Ureter (tissue), 1 donor: Measurements from ENCODE around the gene UCHL1. TPM values are rescaled to one million over a fixed set of nuclear protein-coding genes. Genes with fewer than 3 reads are reported as not detected.
"Not testable (repeated sequence)": the region's sequence is repeated elsewhere in the genome, so short reads cannot be mapped to it uniquely, and the experiment has no call there.

Experiments
- DNase-seq: peaks from one replicate; pipeline ENCODE4 v3.0.0-alpha.2; 2020; ENCODE audit warnings: low spot score
- total RNA-seq: library from RNA; stranded (reverse); gene quantifications from one replicate; pipeline ENCODE4 v1.2.4, GENCODE V29; 2023
- donor health status: DM: yes; HTN: yes; CAD: no.

UCHL1 gene
- total RNA-seq, 1 donor from 2014 or later, result 8.6 TPM

GRCh38 chr4:41290479-41290878, 33.8 kb downstream of the UCHL1 start:
- no peak for DNase-seq

- DNase-seq, result no peak
These were observed 37.8 kb downstream of the UCHL1 start for GRCh38 chr4:41294445-41295062.

- DNase-seq, result no peak
These were observed 40.3 kb downstream of the UCHL1 start for GRCh38 chr4:41296995-41297394.

- no peak for DNase-seq
These were observed 41.1 kb downstream of the UCHL1 start for GRCh38 chr4:41297832-41298231.

- DNase-seq, result no peak
These were observed 42.8 kb downstream of the UCHL1 start for GRCh38 chr4:41299486-41299885.

GRCh38 chr4:41301137-41301536, 44.4 kb downstream of the UCHL1 start:
- DNase-seq, result no peak

GRCh38 chr4:41303372-41304118, 46.8 kb downstream of the UCHL1 start:
- DNase-seq, result no peak

- DNase-seq, result no peak
These were observed 47.5 kb downstream of the UCHL1 start for GRCh38 chr4:41304221-41304620.

GRCh38 chr4:41305476-41305875, 48.7 kb downstream of the UCHL1 start:
- no peak for DNase-seq

- no peak for DNase-seq
These were observed 50.9 kb downstream of the UCHL1 start for GRCh38 chr4:41307638-41308037.

- no peak for DNase-seq
These were observed 51.7 kb downstream of the UCHL1 start for GRCh38 chr4:41308398-41308797.

GRCh38 chr4:41315426-41315825, 58.7 kb downstream of the UCHL1 start:
- not testable (repeated sequence) for DNase-seq

- no peak for DNase-seq
These were observed 59.1 kb downstream of the UCHL1 start for GRCh38 chr4:41315862-41316261.

Other genes with a start within 250 kb of the UCHL1 start
- gene APBB2, start 42.4 kb upstream of the UCHL1 start, total RNA-seq, result 52.6 TPM